HG03060 (cell line): ENCODE data around the gene NPAS3.

ENCODE experiments used
- ATAC-seq: cut with Tn5 transposase; IDR thresholded peaks from one replicate; pipeline ENCODE4 v1.9.1; 2021; ENCODE audit warnings: low read depth, moderate number of reproducible peaks; ENCODE audit not compliant: unreplicated experiment

NPAS3 gene

DNA sequence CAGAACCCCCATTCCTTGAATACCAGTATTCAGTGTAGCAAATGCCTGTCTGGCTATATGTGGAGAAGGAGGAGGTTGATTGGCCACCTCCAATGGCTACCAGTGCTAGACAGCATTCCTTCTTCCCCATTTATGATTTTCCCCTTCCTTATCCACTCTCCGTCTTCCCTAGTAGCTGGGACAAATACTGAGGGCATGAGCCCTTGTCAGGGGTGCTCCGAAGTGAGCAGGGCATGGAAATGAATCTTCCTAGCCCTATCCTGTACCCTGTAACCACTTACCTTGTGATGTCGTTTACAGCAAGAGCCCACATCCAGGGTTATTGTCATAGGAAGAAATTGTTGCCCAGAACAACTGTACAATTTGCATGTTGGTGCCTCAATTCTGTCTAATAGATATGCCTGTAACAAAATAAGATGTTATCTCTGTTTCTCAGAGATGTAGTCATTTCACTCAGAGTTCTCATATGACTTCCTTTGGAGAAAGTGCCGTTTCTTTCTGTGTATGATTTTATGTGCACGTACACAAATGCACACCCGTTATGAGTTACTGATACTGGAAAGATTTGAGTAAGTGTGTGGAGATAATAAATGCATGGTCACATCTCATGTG is 588.5 kb downstream of the NPAS3 start:
- ATAC-seq, result no peak

GRCh38 chr14:33528655-33529054 is 590.0 kb downstream of the NPAS3 start:
- no peak for ATAC-seq

DNA sequence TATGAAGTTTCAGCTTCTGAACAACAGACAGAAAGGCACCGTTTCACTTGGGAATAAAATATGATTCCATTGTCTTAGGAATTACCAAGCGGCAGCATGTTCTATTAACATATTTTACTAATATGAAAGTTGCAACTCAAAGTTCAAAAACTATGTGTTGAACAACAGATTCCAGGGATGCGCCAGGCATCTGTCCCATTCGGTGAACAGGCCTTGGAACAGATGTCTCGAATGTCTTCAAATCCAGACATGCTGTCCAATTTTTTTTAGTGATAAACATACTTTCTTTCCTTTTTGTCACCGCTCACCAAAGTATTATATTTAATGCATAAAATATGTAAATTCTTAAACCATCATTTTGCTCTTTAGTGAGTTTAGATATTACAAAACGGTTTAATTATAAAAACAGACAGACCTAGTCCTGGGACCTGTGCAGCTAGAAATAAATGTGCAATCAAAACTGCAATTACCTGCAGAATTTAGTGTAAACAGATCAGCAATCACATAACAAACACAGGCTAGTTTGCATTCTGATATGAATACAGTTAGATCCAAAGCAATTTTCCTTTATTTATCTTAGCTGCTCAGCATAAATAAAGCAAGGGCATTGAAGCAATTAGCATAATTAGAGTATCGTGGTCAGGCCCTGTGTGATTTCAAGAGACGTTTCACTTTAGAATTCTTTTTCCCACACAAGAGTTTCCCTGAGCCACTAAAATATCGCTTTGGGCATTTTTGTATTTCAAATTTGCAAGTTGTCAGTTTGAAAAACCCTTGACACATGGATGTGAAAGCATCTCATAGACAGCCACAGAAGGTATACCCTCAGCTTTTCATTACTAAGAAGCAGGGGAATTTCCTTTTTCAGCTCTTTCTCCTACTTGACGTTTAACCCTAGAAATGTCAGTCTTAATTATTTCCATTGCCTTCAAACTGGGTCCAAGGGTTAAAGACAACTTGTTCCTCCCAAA is 591.4 kb downstream of the NPAS3 start:
- no peak for ATAC-seq

GRCh38 chr14:33532553-33532952 is 593.9 kb downstream of the NPAS3 start:
- ATAC-seq, result no peak

DNA sequence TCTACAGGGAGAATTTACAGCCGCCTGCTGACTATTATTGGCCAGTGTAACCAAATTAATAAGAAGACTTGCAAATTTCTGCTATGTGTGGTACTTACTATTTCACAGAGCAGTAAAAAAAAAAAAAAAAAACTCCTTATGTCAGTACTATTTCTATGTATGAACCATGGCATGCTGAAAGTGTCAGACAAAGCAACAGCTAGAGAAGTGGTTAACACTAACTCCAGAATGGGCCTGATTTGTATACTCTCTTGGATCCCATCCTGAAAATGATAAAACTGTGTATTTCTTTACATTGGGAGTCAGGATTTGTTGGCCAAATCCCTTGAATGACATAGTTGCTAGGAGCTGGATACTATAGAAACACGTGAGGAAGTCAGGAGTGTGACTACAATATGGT is 595.4 kb downstream of the NPAS3 start:
- ATAC-seq, result no peak

DNA sequence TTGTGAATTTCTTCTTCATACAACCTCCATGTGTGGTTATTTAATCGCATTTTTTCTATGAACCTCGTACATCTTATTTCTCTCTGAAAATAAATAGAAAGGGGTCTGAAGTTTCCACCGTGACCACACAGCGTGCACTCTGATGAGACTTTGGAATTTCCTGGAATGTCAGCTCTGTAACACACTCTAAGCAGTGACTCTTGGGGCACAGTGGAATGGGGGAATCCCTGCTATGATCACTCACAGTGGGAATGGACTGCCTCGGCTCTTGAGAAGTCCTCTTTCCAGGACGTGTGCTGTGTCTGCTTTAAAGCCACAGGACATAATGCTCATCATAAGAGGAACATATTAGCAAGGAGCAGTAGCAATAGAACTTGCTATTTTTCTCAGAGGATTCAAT is 596.0 kb downstream of the NPAS3 start:
- no peak for ATAC-seq

GRCh38 chr14:33539918-33540357 is 601.3 kb downstream of the NPAS3 start:
- ATAC-seq, result no peak

DNA sequence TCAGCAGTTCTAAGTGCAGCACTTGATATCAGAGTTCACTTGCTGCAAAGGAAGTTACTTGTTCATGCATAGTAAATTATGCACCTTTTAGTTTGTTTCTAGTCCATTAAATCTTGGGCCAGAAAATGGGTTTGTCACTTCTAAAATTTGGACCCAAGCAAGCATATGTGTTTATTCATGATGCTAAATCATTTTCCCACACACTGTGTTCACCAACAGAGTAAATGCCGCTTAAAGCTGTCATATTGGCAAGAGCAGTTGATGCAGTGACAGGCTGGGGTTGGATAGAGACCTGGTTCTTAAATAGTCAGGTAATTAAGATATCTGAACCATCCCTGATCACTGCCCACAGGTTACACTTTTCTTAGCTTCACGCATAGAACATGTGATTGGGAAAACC is 602.5 kb downstream of the NPAS3 start:
- no peak for ATAC-seq

DNA sequence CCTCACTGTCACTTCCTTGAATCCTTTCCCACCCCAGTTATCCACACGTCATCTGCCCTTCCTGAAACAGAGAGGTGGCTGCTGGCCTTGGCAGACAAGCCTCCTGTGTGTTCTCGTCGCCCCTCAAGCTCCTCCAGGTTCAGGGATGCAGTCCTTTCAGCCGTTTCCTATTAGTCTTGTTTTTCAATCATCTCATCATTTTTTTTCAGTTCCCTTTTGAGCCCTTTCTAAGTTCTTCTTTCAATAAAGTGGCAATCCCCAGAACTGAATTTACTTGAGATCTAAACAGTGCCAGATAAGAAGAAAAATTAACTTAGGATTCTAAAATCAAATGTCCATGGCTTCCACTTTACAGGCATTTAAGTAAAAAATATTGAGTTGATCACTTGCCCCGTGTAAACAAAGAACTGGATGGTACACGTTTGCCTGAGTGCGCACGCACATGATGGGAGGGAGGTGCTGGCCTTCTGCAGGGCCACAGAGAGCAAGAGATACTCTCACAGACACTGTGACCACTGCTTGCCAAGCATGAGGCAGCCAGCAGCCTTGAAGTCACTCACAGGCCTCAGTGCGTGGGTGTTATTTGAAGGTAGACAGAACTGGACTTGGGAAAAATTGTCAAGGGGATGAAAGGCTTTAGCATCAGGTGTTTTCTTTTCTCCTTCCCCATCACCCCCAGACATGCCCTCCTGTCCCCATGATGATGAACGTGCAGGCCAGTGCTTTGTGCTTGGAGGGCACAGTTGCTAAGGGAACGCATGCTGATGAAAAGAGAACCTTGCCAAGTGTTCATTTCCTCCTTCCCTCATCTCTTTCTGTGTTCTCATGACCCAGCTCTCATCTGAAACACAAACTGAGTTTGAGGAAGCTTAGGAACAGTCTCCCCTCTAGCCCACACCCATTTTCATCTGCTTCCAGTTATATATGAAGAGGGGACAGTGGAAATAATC is 603.9 kb downstream of the NPAS3 start:
- no peak for ATAC-seq

- ATAC-seq, result no peak
These were observed 607.0 kb downstream of the NPAS3 start for GRCh38 chr14:33545696-33546095.

DNA sequence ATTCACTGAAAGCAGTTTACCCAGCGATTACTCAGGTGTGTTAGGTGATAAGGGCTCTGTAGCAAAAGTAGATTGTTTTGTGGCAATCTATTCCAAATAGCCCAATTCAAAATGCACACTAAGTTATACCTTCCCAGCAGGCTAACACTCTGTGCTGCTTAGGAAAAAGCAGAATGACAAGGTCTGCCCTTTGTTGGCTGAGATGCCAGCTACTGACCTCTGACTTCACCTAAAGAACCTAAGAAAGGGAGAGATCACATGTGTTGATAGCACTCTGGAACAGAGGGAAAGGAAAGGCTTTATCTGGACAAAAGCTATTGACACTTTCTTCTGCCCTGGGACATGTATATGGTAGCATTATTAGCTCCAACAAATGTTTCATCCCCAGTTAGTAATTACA is 609.9 kb downstream of the NPAS3 start:
- no peak for ATAC-seq

GRCh38 chr14:33551963-33552362 is 613.3 kb downstream of the NPAS3 start:
- ATAC-seq, result no peak

- ATAC-seq, result no peak
These were observed 615.1 kb downstream of the NPAS3 start for GRCh38 chr14:33553706-33554278.

- ATAC-seq, result no peak
These were observed 616.3 kb downstream of the NPAS3 start for GRCh38 chr14:33554988-33555387.

DNA sequence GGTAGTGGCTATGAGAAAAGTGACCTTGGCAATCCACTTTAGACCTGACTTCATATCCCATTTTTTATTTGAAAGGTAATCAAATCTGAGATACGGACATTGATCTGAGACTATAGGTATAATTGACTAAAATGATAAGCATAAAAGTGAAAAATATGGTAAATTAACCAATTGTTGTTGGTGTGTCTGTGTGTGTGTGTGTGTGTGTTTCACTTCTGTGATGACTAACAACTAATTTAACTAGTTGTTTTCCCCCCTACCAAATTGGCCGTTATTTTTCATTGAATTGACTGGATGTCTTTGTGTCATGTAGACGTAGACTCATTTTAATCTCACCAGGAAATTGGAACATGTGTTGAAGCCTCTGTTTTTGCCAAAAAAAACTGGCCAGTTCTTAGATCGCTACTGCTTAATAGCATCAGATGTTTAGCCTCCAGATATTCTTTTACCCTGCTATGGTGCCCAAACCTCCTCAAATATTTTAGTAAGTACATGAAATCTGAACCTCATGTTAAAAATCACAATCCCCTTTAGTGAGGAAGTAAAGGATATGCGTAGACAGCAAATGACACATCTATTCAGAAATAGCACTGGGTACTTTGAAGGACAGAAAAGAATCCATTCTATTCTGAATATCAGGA is 617.2 kb downstream of the NPAS3 start:
- no peak for ATAC-seq

GRCh38 chr14:33556382-33557121 is 617.9 kb downstream of the NPAS3 start:
- no peak for ATAC-seq

DNA sequence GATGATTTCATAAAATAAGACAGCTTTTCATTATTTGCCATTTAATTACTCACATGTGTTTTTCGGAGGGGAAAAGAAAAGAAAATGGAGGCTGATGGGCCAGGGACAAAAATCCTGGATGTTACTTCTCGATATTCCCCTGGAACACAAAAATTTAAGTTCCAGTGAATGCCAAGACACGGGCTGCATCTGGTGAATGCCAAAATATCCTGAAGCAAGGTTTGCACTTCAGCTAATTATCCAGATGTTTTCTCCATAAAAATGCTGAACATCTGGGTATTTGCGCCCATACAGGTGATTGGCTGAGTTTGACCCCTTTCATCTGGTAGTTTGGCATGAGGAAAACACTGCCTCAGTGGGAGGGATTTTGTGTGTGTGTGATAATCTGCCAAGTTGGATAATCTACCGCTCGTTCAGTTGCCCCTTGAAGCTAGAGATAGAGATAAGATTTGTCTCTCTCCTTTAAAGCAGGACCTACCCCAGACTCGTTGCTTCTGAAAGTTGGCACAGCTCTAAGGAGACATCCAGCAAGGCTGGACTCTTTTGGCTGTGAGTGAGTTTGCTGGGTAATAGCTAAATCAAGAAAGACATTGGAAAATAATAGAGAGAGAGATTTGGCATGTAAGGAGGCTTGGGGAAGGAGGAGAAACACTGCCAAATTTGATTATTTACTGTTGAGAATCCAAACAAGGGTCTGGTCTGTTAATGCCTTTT is 622.2 kb downstream of the NPAS3 start:
- ATAC-seq, result no peak

DNA sequence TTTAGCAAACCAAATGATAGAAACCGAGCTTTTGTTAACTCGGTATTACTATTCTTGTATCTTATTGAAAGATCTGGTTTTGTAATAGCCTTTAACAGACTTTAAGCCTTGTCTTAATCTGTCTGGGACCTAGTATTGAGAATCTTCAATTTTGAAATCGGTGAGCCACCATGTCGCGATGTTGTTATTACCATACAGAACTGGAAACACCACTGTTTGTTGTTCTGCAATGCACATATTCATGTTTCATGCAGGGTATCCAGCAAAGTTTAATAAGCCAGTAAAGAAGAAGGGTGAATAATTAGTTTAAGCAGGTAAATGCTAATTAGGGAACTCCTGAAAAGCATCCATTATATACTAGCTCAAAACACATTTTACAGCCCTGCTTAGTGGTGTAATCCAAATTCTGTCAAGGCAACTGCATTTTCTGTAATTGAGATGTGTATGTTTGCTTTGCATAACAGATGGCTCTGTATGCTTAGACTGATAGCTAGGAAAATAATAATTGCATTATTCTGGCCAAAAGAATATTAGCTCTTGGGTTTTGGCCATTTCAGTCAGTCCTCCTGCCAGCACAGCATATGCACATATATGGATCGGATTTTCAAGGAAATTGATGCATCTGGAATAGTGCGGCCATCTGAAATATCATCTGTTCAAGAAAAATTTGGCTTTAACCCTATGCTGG is 623.0 kb downstream of the NPAS3 start:
- no peak for ATAC-seq
